Activated naive CD8-positive, alpha-beta T cell treated with anti-CD3 and anti-CD28 coated beads, Interleukin-2, amount 50 U/mL, for 16 hours (primary cell): Measurements from ENCODE around the gene LCTL.
"Not testable (repeated sequence)": the region's sequence is repeated elsewhere in the genome, so short reads cannot be mapped to it uniquely, and the experiment has no call there.

ENCODE experiments used
- DNase-seq: peaks from one replicate; pipeline ENCODE4 v3.0.0-alpha.2; 2020; ENCODE audit warnings: low read depth, low spot score

LCTL gene

DNA sequence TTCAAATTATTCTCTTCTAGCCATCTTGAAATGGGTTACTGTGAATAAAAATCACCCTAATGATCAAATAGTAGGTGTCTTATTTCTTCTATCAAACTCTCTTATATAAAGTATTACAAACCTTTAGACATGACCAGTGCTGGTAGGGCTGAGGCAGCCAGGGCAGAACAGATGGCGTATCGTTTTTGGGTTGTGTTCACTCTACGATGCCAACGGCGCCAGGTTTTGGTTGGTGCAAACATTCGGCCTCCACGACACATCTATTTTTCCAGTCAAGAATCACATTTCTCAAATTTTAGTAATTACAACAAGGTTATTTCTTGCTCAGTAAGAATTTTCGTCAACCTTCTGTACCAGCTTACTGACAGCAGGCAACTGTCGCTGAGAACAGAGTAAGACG, 63.3 kb downstream of the LCTL start:
- no peak for DNase-seq

DNA sequence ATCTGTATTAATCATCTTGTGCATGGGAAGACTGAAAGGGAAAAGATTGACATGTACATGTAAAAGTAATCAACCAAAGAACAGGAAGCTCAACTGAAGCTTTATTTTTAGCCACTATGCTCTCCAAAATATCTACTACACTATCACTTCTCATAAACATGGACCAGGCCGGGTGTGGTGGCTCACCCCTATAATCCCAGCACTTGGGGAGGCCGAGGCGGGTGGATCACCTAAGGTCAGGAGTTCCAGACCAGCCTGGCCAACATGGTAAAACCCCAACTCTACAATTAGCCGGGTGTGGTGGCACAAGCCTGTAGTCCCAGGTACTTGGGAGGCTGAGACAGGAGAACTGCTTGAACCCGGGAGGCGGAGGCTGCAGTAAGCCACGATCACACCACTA, 65.5 kb downstream of the LCTL start:
- DNase-seq = not testable (repeated sequence)

DNA sequence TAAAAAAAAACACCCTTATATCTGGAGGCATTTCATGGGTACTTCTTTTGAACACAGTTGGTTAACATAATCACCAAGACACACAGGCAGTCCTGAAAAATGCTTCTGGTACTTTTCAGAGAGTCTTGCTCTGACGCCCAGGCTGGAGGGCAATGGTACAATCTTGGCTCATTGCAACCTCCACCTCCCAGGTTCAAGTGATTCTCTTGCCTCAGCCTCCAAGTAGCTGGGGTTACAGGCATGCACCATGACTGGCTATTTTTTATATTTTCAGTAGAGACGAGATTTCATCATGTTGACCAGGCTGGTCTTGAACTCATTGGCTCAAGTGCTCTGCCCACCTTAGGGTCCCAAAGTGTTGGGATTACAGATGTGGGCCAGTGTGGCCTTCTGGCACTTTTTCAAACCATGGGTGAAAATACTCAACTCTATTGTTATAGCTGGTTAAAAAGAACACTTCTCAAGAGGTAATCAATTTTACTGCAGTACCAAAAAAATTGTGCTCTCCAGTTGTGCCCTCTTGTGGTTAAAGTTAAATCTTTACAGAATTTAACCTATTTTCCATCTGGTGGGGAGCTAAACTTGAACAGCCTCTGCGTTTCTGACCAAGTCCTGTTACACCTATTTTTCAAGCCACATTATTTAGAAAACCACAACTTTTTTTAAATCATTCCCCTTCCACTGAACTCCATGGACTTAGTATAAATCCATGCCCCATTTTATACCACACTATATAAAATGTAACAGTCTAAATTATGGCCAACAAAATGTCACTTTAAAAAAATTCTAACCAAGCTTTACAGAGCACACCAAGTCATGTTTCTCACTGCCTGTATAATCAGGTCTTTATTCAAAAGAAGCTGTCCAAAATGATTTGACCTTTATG, 67.1 kb downstream of the LCTL start:
- DNase-seq = no peak
